Calu3 (cell line): ENCODE results near the gene ARHGAP12. TPM values are rescaled to one million over a fixed set of nuclear protein-coding genes. Genes with fewer than 3 reads are reported as not detected.

ENCODE experiments used
- BruUV-seq: library from RNA; stranded (reverse); fragments of 400-500 nt; replicated peaks from 2 replicates; lab custom pipeline; 2021; lab: Mats Ljungman, UMichigan
- CTCF ChIA-PET: fragments of 300-600 bp; sonication (Branson Sonifier 250); formaldehyde crosslinking; loops from one replicate; lab custom pipeline; 2022; ENCODE audit warnings: antibody characterized with exemption; lab: Charles Lee
- DNase-seq: peaks from one replicate; pipeline ENCODE4 v3.0.0; 2022
- H3K27ac Mint-ChIP-seq: one replicate; pipeline ENCODE4 v1.8.0; 2022; ENCODE audit warnings: mixed read lengths; ENCODE audit not compliant: unreplicated experiment
- H3K27me3 Mint-ChIP-seq: one replicate; pipeline ENCODE4 v1.8.0; 2022; ENCODE audit warnings: mixed read lengths; ENCODE audit not compliant: unreplicated experiment
- H3K36me3 Mint-ChIP-seq: one replicate; pipeline ENCODE4 v1.8.0; 2022; ENCODE audit warnings: mild to moderate bottlenecking, moderate library complexity, mixed read lengths; ENCODE audit not compliant: insufficient read depth, unreplicated experiment
- H3K4me1 Mint-ChIP-seq: one replicate; pipeline ENCODE4 v1.8.0; 2022; ENCODE audit warnings: mild to moderate bottlenecking, low read depth, mixed read lengths; ENCODE audit not compliant: unreplicated experiment
- H3K4me3 Mint-ChIP-seq: one replicate; pipeline ENCODE4 v1.8.0; 2022; ENCODE audit warnings: mild to moderate bottlenecking, low read depth, moderate library complexity, mixed read lengths; ENCODE audit not compliant: unreplicated experiment
- H3K9me3 Mint-ChIP-seq: one replicate; pipeline ENCODE4 v1.8.0; 2022; ENCODE audit warnings: low read depth, mixed read lengths; ENCODE audit not compliant: unreplicated experiment
- intact Hi-C: fragments of 100-400 bp; cut with micrococcal nuclease; formaldehyde crosslinking; loops from one replicate; pipeline ENCODE4 v1.10.0; 2022; ENCODE audit not compliant: unreplicated experiment
- total RNA-seq: library from RNA; stranded (reverse); gene quantifications from 2 replicates; pipeline ENCODE4 v1.2.3, GENCODE V29; 2022
- TF ChIP-seq, protein P1 (sequence below): fragments of 200-600 bp; IDR thresholded peaks from one replicate; pipeline ENCODE4 v1.8.0; 2022; ENCODE audit warnings: antibody characterized with exemption; ENCODE audit not compliant: unreplicated experiment

ARHGAP12 gene
- total RNA-seq, 1 experiment from 2014 or later, result 56.0 TPM

DNA sequence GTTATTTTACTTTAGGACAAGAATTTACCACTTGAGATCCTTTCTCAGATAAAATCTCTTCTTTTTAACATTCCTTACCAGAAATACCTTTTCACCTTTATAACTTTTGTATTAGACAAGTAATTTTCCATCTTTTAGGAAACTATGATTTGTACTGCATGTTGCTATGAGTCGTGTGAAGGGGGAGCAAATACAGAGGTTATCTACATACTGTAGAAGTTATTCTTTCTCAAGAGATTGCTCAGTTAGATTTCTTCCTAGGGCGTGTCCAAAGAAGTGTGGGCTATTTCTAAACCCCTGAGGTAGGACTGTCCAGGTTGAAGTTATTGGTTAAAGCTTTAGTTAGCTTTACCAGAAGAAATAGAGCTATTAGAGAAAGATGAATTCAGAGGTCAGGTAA lies 30.2 kb upstream of the ARHGAP12 start:
- Mint-ChIP-seq H3K9me3 (peaks cover 9% of the 10 kb centered on the region), H3K4me1 (peaks cover 43% of the 10 kb centered on the region), H3K27me3 (no peaks in the 10 kb centered on the region), H3K4me3 (no peak overlapping the region), H3K27ac (no peak overlapping the region), H3K36me3 (no peaks in the 10 kb centered on the region)
- CTCF ChIA-PET, result no interaction called here
- TF ChIP-seq, protein P1, sequence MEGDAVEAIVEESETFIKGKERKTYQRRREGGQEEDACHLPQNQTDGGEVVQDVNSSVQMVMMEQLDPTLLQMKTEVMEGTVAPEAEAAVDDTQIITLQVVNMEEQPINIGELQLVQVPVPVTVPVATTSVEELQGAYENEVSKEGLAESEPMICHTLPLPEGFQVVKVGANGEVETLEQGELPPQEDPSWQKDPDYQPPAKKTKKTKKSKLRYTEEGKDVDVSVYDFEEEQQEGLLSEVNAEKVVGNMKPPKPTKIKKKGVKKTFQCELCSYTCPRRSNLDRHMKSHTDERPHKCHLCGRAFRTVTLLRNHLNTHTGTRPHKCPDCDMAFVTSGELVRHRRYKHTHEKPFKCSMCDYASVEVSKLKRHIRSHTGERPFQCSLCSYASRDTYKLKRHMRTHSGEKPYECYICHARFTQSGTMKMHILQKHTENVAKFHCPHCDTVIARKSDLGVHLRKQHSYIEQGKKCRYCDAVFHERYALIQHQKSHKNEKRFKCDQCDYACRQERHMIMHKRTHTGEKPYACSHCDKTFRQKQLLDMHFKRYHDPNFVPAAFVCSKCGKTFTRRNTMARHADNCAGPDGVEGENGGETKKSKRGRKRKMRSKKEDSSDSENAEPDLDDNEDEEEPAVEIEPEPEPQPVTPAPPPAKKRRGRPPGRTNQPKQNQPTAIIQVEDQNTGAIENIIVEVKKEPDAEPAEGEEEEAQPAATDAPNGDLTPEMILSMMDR, result no peak
- intact Hi-C loops, result no loop called here
- DNase-seq, result no peak
- no TSS peak for BruUV-seq

DNA sequence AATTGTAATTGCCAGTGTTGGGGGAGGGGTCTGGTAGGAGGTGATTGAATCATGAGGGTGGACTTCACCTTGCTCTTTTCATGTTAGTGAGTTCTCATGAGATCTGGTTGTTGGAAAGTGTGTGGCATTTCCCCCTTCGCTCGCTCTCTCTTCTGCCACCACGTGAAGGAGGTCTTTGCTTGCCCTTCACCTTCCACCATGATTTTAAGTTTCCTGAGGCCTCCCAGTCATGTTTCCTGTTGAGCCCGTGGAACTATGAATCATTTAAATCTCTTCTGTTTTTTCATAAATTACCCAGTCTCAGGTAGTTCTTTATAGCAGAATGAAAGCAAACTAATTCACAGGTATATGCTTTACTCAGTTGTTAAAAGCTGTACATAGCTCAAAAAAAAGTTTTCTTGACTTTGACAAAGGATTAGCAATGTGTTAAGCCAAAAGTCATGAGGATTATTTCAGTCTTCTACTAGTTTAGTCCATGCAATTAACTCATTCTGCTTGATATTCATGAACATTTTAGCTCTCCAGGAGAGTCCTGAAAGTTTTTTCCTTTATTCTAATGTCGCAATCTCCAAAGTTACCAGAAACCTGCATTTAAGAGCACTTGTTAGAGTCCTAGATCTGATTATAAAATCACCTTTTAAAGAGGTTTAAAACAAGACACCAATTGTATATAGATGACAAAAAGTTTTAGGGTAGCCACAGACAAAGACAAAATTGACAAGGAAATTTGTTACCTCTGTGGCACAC lies 27.7 kb upstream of the ARHGAP12 start:
- H3K27ac Mint-ChIP-seq, result no peak overlapping the region
- intact Hi-C loops, result no loop called here
- CTCF ChIA-PET, result no interaction called here
- TF ChIP-seq, protein P1, result no peak
- H3K36me3 Mint-ChIP-seq, result no peaks in the 10 kb centered on the region
- BruUV-seq, result no TSS peak
- no peak for DNase-seq
- no peak overlapping the region for H3K4me3 Mint-ChIP-seq
- no peaks in the 10 kb centered on the region for H3K27me3 Mint-ChIP-seq
- peaks cover 33% of the 10 kb centered on the region for H3K4me1 Mint-ChIP-seq
- H3K9me3 Mint-ChIP-seq, result peaks cover 9% of the 10 kb centered on the region

DNA sequence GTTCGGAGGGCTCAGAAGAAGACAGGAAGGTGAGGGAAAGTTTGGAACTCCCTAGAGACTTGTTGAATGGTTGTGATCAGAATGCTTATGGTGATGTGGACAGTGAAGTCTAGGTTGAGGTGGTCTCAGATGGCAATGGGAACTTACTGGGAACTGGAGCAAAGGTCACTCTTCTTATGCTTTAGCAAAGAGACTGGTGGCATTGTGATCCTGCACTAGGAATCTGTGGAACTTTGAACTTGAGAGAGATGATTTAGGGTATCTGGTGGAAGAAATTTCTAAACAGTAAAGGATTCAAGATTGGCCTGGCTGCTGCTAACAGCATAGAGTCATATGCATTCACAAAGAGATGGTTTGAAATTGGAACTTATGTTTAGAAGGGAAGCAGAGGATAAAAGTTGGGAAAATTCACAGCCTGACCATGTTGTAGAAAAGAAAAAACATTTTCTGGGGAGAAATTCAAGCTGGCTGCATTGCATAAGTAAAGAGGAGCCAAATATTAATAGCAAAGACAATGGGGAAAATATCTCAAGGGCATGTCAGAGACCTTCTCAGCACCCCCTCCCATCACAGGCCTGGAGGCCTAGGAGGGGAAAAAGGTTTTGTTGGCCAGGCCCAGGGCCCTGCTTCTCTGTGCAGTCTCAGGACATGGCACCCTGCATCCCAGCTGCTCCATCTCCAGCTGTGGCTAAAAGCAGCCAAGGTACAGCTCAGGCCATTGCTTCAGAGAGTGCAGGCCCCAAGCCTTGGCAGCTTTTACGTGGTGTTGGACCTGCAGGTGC lies 26.0 kb upstream of the ARHGAP12 start:
- CTCF ChIA-PET, result no interaction called here
- Mint-ChIP-seq H3K27me3 (no peaks in the 10 kb centered on the region), H3K4me1 (peaks cover 31% of the 10 kb centered on the region), H3K4me3 (no peak overlapping the region), H3K27ac (no peak overlapping the region), H3K36me3 (no peaks in the 10 kb centered on the region), H3K9me3 (peaks cover 9% of the 10 kb centered on the region)
- intact Hi-C loops, result no loop called here
- no peak for DNase-seq
- BruUV-seq, result no TSS peak
- TF ChIP-seq, protein P1, result no peak

DNA sequence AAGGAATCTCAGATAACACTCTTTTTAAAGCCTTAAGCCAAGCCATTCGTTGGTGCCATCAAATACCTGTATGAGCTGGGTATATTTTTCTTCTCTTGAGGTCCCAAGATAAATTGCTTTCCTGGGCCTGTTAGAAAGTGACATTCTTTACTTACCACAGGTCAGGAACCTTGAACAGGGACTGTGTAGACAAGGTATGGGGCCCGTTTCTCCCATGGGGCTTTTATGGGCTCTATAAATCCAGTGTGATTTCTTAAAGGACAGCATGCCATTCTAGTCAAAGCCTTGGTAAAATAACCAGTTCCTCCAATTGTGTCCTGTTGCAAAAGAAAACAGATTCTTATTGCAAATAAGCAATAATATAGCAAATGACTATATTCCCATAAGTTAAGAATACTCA lies 24.8 kb upstream of the ARHGAP12 start:
- Mint-ChIP-seq H3K36me3 (no peaks in the 10 kb centered on the region), H3K4me1 (peaks cover 21% of the 10 kb centered on the region), H3K9me3 (peaks cover 9% of the 10 kb centered on the region), H3K27ac (no peak overlapping the region), H3K4me3 (no peak overlapping the region), H3K27me3 (no peaks in the 10 kb centered on the region)
- intact Hi-C loops, result no loop called here
- no TSS peak for BruUV-seq
- DNase-seq, result no peak
- TF ChIP-seq, protein P1, result no peak
- CTCF ChIA-PET, result no interaction called here
